ENCODE measurements around the gene ORM1.

ORM1 gene

DNA sequence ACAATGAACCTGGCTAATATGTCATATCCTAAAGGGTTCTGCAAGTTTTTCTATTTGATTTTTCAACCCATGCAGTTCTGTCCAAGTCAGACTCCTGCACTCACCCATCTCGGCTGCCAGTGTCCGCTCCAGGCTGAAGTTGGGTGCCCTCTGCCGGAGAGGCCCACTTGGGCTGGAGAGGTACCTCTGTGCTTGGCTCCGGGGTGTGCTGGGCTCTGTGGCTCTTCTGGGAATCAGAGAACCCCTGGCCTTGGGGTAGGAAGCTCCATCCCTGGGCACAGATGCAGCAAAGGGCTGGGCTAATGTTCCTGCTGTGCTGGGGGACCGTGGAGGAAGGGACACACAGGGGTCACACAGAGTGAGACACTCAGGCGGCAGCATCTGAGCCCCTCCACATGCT is 32.9 kb downstream of the ORM1 start:
- Histone ChIP-seq H3K4ac (ENCODE audit: low read depth, low read length) (no peak overlapping the region), H2BK5ac (ENCODE audit: low read length) (no peak overlapping the region), H3K27ac (ENCODE audit: low read depth, low read length) (no peak overlapping the region), H2AK5ac (ENCODE audit: low read length) (no peak overlapping the region), H3K27me3 (ENCODE audit: insufficient read depth, low read length, poor library complexity) (no peaks in the 10 kb centered on the region), H4K8ac (ENCODE audit: low read depth, low read length) (no peak overlapping the region), H3K79me1 (ENCODE audit: low read length) (no peaks in the 10 kb centered on the region), H3K79me2 (ENCODE audit: control insufficient read depth, insufficient read depth, low read length) (no peaks in the 10 kb centered on the region), H3K23ac (ENCODE audit: low read length) (no peak overlapping the region), H3K4me1 (ENCODE audit: control insufficient read depth, low read depth, low read length) (no peaks in the 10 kb centered on the region), H3K18ac (ENCODE audit: low read length) (no peak overlapping the region), H4K5ac (ENCODE audit: low read length) (no peak overlapping the region), H2BK120ac (ENCODE audit: low read depth, low read length) (no peak overlapping the region), H2BK15ac (replicated peaks; ENCODE audit: low read depth) (no peak overlapping the region), H3K4me2 (ENCODE audit: low read length) (no peak overlapping the region), H3K4me3 (ENCODE audit: low read length) (no peak overlapping the region), H3K56ac (ENCODE audit: low read length) (no peak overlapping the region), H3K9ac (ENCODE audit: low read length) (no peak overlapping the region), H3K36me3 (ENCODE audit: control insufficient read depth, insufficient read depth, low read length) (no peaks in the 10 kb centered on the region)
- DNase-seq = no peak
- no CpG with 5 or more reads among the region's 6 CpGs for WGBS (ENCODE audit: extremely low coverage, insufficient coverage, low lambda C conversion rate)

DNA sequence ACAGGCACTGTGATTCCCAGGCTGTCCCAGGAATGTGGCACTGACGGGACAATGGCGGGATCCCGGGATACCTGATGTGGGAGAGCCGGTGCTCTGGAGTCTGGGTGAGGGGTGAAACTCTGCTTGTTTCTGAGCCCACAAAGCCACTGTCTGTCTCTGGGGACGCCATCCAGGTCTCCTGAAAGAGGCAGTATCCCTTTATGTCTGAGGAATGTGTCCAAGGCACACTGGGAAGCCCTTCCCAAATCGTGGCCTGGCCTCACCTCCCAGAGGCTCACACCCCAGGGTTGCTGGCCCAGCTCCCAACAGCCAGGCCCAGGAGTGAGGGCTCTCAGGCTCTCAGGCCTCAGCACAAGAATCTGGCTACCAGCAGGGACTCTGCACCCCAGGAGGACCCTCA is 33.9 kb downstream of the ORM1 start:
- no peak overlapping the region for H3K23ac ChIP-seq (ENCODE audit: low read length)
- H3K4me2 ChIP-seq (ENCODE audit: low read length) = no peak overlapping the region
- H2BK15ac ChIP-seq (replicated peaks; ENCODE audit: low read depth) = no peak overlapping the region
- H3K27me3 ChIP-seq (ENCODE audit: insufficient read depth, low read length, poor library complexity) = no peaks in the 10 kb centered on the region
- H3K79me1 ChIP-seq (ENCODE audit: low read length) = no peaks in the 10 kb centered on the region
- H2BK120ac ChIP-seq (ENCODE audit: low read depth, low read length) = no peak overlapping the region
- no peak overlapping the region for H3K56ac ChIP-seq (ENCODE audit: low read length)
- H3K27ac ChIP-seq (ENCODE audit: low read depth, low read length) = no peak overlapping the region
- DNase-seq = no peak
- no peak overlapping the region for H3K18ac ChIP-seq (ENCODE audit: low read length)
- WGBS (ENCODE audit: extremely low coverage, insufficient coverage, low lambda C conversion rate) = no CpG with 5 or more reads among the region's 6 CpGs
- H4K8ac ChIP-seq (ENCODE audit: low read depth, low read length) = no peak overlapping the region
- H3K9ac ChIP-seq (ENCODE audit: low read length) = no peak overlapping the region
- no peak overlapping the region for H3K4ac ChIP-seq (ENCODE audit: low read depth, low read length)
- no peak overlapping the region for H4K5ac ChIP-seq (ENCODE audit: low read length)
- no peak overlapping the region for H2BK5ac ChIP-seq (ENCODE audit: low read length)
- no peaks in the 10 kb centered on the region for H3K4me1 ChIP-seq (ENCODE audit: control insufficient read depth, low read depth, low read length)
- no peak overlapping the region for H2AK5ac ChIP-seq (ENCODE audit: low read length)
- no peak overlapping the region for H3K4me3 ChIP-seq (ENCODE audit: low read length)
- H3K79me2 ChIP-seq (ENCODE audit: control insufficient read depth, insufficient read depth, low read length) = no peaks in the 10 kb centered on the region
- H3K36me3 ChIP-seq (ENCODE audit: control insufficient read depth, insufficient read depth, low read length) = no peaks in the 10 kb centered on the region

DNA sequence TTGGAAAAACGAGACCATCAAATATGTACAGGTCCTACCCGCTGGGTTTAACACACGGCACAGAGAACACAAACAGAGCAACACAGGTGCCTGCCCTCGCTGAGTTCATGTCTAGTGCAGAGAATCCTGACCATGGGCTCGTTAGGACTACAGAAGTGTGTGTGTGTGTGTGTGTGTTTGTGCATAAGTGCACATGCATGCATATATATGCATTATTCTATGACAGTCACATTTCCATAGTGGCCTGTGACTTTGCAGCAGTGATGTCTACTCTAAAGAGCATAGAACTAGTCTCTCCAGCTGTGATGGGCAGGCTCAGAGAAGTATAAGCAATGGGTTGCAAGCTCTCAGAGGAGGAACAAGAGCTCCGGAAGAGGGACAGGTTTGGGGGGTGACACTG is 34.5 kb downstream of the ORM1 start:
- no peak overlapping the region for H2BK120ac ChIP-seq (ENCODE audit: low read depth, low read length)
- no peak overlapping the region for H3K9ac ChIP-seq (ENCODE audit: low read length)
- no peaks in the 10 kb centered on the region for H3K27me3 ChIP-seq (ENCODE audit: insufficient read depth, low read length, poor library complexity)
- no peaks in the 10 kb centered on the region for H3K79me2 ChIP-seq (ENCODE audit: control insufficient read depth, insufficient read depth, low read length)
- no peak overlapping the region for H2AK5ac ChIP-seq (ENCODE audit: low read length)
- no peak overlapping the region for H2BK15ac ChIP-seq (replicated peaks; ENCODE audit: low read depth)
- H3K27ac ChIP-seq (ENCODE audit: low read depth, low read length) = no peak overlapping the region
- H3K79me1 ChIP-seq (ENCODE audit: low read length) = no peaks in the 10 kb centered on the region
- H2BK5ac ChIP-seq (ENCODE audit: low read length) = no peak overlapping the region
- no peak overlapping the region for H3K23ac ChIP-seq (ENCODE audit: low read length)
- no peak overlapping the region for H3K4me3 ChIP-seq (ENCODE audit: low read length)
- H3K18ac ChIP-seq (ENCODE audit: low read length) = no peak overlapping the region
- no CpG with 5 or more reads among the region's 6 CpGs for WGBS (ENCODE audit: extremely low coverage, insufficient coverage, low lambda C conversion rate)
- H3K4ac ChIP-seq (ENCODE audit: low read depth, low read length) = no peak overlapping the region
- no peaks in the 10 kb centered on the region for H3K36me3 ChIP-seq (ENCODE audit: control insufficient read depth, insufficient read depth, low read length)
- H3K56ac ChIP-seq (ENCODE audit: low read length) = no peak overlapping the region
- no peak overlapping the region for H3K4me2 ChIP-seq (ENCODE audit: low read length)
- H4K5ac ChIP-seq (ENCODE audit: low read length) = no peak overlapping the region
- H4K8ac ChIP-seq (ENCODE audit: low read depth, low read length) = no peak overlapping the region
- DNase-seq = no peak
- H3K4me1 ChIP-seq (ENCODE audit: control insufficient read depth, low read depth, low read length) = no peaks in the 10 kb centered on the region

DNA sequence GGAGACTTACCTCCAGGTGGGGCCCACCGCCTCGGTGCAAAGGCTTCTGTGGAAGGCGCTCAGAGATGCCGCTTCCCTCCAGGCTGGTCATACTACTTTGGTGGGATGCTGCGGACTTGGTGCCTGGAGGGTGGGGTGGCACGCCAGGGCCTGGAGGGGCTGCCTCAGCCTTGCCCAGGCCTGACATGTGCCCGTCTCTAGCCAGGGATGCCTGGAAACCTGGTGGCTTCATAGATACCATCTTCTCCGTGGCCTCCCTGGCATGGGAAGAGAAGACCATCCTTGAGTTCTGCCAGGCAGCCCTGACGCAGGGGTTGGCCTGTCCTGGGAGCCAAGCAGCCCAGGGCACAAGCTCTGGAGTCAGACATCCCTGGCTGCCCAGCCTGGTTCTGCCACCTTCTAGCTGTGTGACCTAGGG is 35.0 kb downstream of the ORM1 start:
- H3K27me3 ChIP-seq (ENCODE audit: insufficient read depth, low read length, poor library complexity) = no peaks in the 10 kb centered on the region
- H3K27ac ChIP-seq (ENCODE audit: low read depth, low read length) = no peak overlapping the region
- DNase-seq = no peak
- no peak overlapping the region for H3K23ac ChIP-seq (ENCODE audit: low read length)
- no CpG with 5 or more reads among the region's 9 CpGs for WGBS (ENCODE audit: extremely low coverage, insufficient coverage, low lambda C conversion rate)
- no peaks in the 10 kb centered on the region for H3K36me3 ChIP-seq (ENCODE audit: control insufficient read depth, insufficient read depth, low read length)
- no peaks in the 10 kb centered on the region for H3K4me1 ChIP-seq (ENCODE audit: control insufficient read depth, low read depth, low read length)
- no peak overlapping the region for H4K8ac ChIP-seq (ENCODE audit: low read depth, low read length)
- no peaks in the 10 kb centered on the region for H3K79me1 ChIP-seq (ENCODE audit: low read length)
- no peak overlapping the region for H3K4me2 ChIP-seq (ENCODE audit: low read length)
- H3K18ac ChIP-seq (ENCODE audit: low read length) = no peak overlapping the region
- H3K4ac ChIP-seq (ENCODE audit: low read depth, low read length) = no peak overlapping the region
- no peak overlapping the region for H2BK15ac ChIP-seq (replicated peaks; ENCODE audit: low read depth)
- H3K56ac ChIP-seq (ENCODE audit: low read length) = no peak overlapping the region
- H3K79me2 ChIP-seq (ENCODE audit: control insufficient read depth, insufficient read depth, low read length) = no peaks in the 10 kb centered on the region
- H3K4me3 ChIP-seq (ENCODE audit: low read length) = no peak overlapping the region
- no peak overlapping the region for H2BK120ac ChIP-seq (ENCODE audit: low read depth, low read length)
- no peak overlapping the region for H2AK5ac ChIP-seq (ENCODE audit: low read length)
- H3K9ac ChIP-seq (ENCODE audit: low read length) = no peak overlapping the region
- H2BK5ac ChIP-seq (ENCODE audit: low read length) = no peak overlapping the region
- no peak overlapping the region for H4K5ac ChIP-seq (ENCODE audit: low read length)

DNA sequence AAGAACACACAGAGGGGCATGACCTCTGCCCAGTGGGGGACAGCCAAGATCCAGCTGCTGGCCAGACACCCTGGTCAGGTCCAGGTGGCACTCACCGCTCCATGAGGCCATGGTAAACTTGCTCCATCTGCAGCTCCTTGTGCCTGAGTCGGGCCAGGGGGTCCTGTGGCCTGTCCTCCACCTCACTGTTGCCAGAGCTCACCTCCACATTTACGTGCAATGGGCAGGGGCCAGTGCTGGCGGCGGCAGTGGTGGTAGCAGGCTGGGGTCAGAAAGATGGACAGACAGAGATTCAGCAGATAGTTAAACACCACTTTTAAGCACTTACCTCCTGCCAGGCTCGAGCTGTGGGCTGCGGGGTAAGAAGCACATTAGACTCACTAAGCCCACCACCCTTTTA is 36.9 kb downstream of the ORM1 start:
- H3K79me1 ChIP-seq (ENCODE audit: low read length) = no peaks in the 10 kb centered on the region
- H3K4me3 ChIP-seq (ENCODE audit: low read length) = no peak overlapping the region
- no peak for DNase-seq
- H3K56ac ChIP-seq (ENCODE audit: low read length) = no peak overlapping the region
- no peak overlapping the region for H2AK5ac ChIP-seq (ENCODE audit: low read length)
- H2BK15ac ChIP-seq (replicated peaks; ENCODE audit: low read depth) = no peak overlapping the region
- no peak overlapping the region for H3K4me2 ChIP-seq (ENCODE audit: low read length)
- H3K9ac ChIP-seq (ENCODE audit: low read length) = no peak overlapping the region
- no peak overlapping the region for H4K8ac ChIP-seq (ENCODE audit: low read depth, low read length)
- no peak overlapping the region for H2BK120ac ChIP-seq (ENCODE audit: low read depth, low read length)
- H3K4me1 ChIP-seq (ENCODE audit: control insufficient read depth, low read depth, low read length) = no peaks in the 10 kb centered on the region
- no peak overlapping the region for H3K23ac ChIP-seq (ENCODE audit: low read length)
- no peak overlapping the region for H3K27ac ChIP-seq (ENCODE audit: low read depth, low read length)
- H2BK5ac ChIP-seq (ENCODE audit: low read length) = no peak overlapping the region
- no peaks in the 10 kb centered on the region for H3K79me2 ChIP-seq (ENCODE audit: control insufficient read depth, insufficient read depth, low read length)
- no peak overlapping the region for H4K5ac ChIP-seq (ENCODE audit: low read length)
- H3K36me3 ChIP-seq (ENCODE audit: control insufficient read depth, insufficient read depth, low read length) = no peaks in the 10 kb centered on the region
- no peak overlapping the region for H3K18ac ChIP-seq (ENCODE audit: low read length)
- no peak overlapping the region for H3K4ac ChIP-seq (ENCODE audit: low read depth, low read length)
- no CpG with 5 or more reads among the region's 7 CpGs for WGBS (ENCODE audit: extremely low coverage, insufficient coverage, low lambda C conversion rate)
- no peaks in the 10 kb centered on the region for H3K27me3 ChIP-seq (ENCODE audit: insufficient read depth, low read length, poor library complexity)

DNA sequence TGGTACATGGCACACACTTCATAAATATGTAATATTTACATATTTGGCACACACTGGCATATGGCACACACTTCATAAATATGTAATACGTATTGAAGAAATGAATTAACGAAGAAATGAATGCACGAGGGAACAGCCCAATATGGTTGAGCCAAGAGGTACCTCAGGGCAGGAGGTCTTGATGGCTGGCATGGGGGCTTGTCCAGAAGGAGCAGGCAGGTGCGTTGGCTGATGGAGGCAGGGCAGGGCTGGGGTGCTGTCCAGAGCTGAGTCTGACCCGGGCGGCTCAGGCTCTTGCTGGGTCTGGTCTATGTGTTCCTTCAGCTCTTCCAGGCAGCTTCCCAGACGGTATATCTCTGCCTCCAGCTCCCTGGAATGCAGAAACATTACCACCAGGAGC is 38.6 kb downstream of the ORM1 start:
- Histone ChIP-seq H3K79me1 (ENCODE audit: low read length) (no peaks in the 10 kb centered on the region), H3K27ac (ENCODE audit: low read depth, low read length) (no peak overlapping the region), H4K8ac (ENCODE audit: low read depth, low read length) (no peak overlapping the region), H3K56ac (ENCODE audit: low read length) (no peak overlapping the region), H3K36me3 (ENCODE audit: control insufficient read depth, insufficient read depth, low read length) (no peaks in the 10 kb centered on the region), H3K27me3 (ENCODE audit: insufficient read depth, low read length, poor library complexity) (no peaks in the 10 kb centered on the region), H3K4me2 (ENCODE audit: low read length) (no peak overlapping the region), H4K5ac (ENCODE audit: low read length) (no peak overlapping the region), H3K23ac (ENCODE audit: low read length) (no peak overlapping the region), H2BK15ac (replicated peaks; ENCODE audit: low read depth) (no peak overlapping the region), H3K9ac (ENCODE audit: low read length) (no peak overlapping the region), H2BK5ac (ENCODE audit: low read length) (no peak overlapping the region), H3K4ac (ENCODE audit: low read depth, low read length) (no peak overlapping the region), H3K4me3 (ENCODE audit: low read length) (no peak overlapping the region), H3K79me2 (ENCODE audit: control insufficient read depth, insufficient read depth, low read length) (no peaks in the 10 kb centered on the region), H2BK120ac (ENCODE audit: low read depth, low read length) (no peak overlapping the region), H2AK5ac (ENCODE audit: low read length) (no peak overlapping the region), H3K18ac (ENCODE audit: low read length) (no peak overlapping the region), H3K4me1 (ENCODE audit: control insufficient read depth, low read depth, low read length) (no peaks in the 10 kb centered on the region)
- no CpG with 5 or more reads among the region's 7 CpGs for WGBS (ENCODE audit: extremely low coverage, insufficient coverage, low lambda C conversion rate)
- DNase-seq = no peak

All from mesendoderm (in vitro differentiated cells).